ENCODE results near the gene INPP4B. TPM values are rescaled to one million over a fixed set of nuclear protein-coding genes. Genes with fewer than 3 reads are reported as not detected.

The INPP4B gene
- total and polyA plus RNA-seq, 7 donors: 1.5 to 16.8 (median 9.5) TPM

DNA sequence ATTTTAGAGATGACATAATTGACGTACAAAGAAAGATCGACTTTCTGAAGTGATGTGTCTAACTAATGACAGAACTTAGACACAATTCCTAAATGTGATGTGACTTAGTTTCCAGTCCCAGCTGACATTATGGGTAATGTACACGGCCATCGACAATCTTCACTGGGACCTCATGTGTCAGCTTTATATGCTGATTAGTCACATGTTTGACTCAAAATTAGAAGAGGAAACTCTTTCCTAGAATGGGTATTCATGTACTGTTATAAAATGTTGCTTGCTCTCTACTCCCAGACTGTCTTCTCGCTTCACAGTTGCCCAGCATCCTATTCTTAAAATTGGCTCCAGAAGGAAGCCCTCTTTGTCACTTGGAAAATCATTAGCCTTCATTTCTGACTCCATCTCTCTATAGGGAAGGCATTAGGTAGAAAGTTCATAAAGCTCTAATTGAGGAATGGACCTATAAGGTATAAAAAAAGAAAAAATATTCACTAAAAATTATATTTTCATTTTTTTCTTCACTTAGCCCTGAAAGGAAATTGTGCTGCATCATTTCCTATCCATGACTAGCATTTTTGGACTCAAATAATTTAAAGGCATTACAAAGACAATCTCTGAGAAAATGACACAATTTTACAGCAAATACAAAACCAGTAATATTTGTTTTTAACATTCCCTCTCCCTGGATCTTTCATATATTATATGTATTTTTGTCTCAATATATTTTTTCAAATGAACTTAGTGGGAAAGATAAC, 554.6 kb downstream of the INPP4B start:
- H3K4me1 ChIP-seq: no peaks in the 10 kb centered on the region
- 71 to 76% (median 72%) methylated on average over 5 of the region's 5 CpGs for WGBS, 3 donors
- H3K27me3 ChIP-seq (ENCODE audit: insufficient read depth in 3 of 3, low read length in 2 of 3): no peaks in the 10 kb centered on the region
- H3K4me3 ChIP-seq: no peak overlapping the region
- TF ChIP-seq CTCF (IDR thresholded peaks at IDR 0.05): no peak
- no peak for ATAC-seq
- no peaks in the 10 kb centered on the region for H3K36me3 ChIP-seq (ENCODE audit: insufficient read depth in 1 of 2, low read depth in 1 of 2)
- H3K9me3 ChIP-seq: no peaks in the 10 kb centered on the region
- no peak for DNase-seq
- intact Hi-C loops (cut with DNase I): no loop called here
- H3K27ac ChIP-seq: no peak overlapping the region

DNA sequence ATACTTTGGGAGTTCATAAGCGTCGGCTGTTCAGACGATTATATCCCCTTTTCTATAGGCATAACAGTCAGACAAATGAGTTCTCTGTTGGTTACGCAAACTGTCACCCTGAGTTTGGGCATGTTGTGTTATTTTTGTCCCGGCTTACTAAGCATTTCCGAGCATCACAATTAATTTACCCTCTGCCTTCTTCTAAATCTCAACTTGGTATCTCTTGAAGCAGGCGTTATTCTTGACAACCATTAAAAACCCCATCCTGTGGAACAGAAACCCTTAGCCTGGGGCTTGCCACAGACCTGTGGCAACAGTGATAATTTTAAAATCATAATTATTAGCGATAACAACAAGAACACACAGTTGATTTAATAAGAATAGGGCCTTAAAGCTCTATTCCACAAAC, 558.7 kb downstream of the INPP4B start:
- 93 to 97% (median 95%) methylated on average over 8 of the region's 8 CpGs for WGBS, 3 donors
- DNase-seq: no peak
- no peaks in the 10 kb centered on the region for H3K27me3 ChIP-seq (ENCODE audit: insufficient read depth in 3 of 3, low read length in 2 of 3)
- intact Hi-C loops (cut with DNase I): no loop called here
- no peak for ATAC-seq
- H3K4me1 ChIP-seq: no peaks in the 10 kb centered on the region
- no peak overlapping the region for H3K27ac ChIP-seq
- no peak for TF ChIP-seq CTCF (IDR thresholded peaks at IDR 0.05)
- no peaks in the 10 kb centered on the region for H3K36me3 ChIP-seq (ENCODE audit: insufficient read depth in 1 of 2, low read depth in 1 of 2)
- no peaks in the 10 kb centered on the region for H3K9me3 ChIP-seq
- no peak overlapping the region for H3K4me3 ChIP-seq

DNA sequence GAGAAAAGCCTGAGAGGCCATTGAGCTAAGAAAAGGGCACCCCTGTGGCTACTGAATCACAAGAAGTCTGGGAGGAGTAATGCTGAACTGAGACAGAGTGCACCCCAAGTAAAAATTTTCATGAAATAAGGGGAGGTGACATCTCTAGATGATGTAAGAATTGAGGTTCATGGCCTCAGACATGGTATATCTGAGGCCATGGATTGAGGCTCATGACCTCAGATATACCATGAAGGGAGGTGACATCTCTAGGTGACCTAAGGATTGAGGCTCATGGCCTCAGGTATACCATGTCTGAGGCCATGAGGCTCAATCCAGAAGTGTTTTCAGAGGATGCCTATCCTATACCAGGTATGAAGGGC, 560.9 kb downstream of the INPP4B start:
- H3K4me3 ChIP-seq: no peak overlapping the region
- no peak for DNase-seq
- no peak overlapping the region for H3K27ac ChIP-seq
- no peaks in the 10 kb centered on the region for H3K27me3 ChIP-seq (ENCODE audit: insufficient read depth in 3 of 3, low read length in 2 of 3)
- intact Hi-C loops (cut with DNase I): no loop called here
- H3K4me1 ChIP-seq: no peaks in the 10 kb centered on the region
- no peak for ATAC-seq
- H3K36me3 ChIP-seq (ENCODE audit: insufficient read depth in 1 of 2, low read depth in 1 of 2): no peaks in the 10 kb centered on the region
- TF ChIP-seq CTCF (IDR thresholded peaks at IDR 0.05): no peak
- no peaks in the 10 kb centered on the region for H3K9me3 ChIP-seq

DNA sequence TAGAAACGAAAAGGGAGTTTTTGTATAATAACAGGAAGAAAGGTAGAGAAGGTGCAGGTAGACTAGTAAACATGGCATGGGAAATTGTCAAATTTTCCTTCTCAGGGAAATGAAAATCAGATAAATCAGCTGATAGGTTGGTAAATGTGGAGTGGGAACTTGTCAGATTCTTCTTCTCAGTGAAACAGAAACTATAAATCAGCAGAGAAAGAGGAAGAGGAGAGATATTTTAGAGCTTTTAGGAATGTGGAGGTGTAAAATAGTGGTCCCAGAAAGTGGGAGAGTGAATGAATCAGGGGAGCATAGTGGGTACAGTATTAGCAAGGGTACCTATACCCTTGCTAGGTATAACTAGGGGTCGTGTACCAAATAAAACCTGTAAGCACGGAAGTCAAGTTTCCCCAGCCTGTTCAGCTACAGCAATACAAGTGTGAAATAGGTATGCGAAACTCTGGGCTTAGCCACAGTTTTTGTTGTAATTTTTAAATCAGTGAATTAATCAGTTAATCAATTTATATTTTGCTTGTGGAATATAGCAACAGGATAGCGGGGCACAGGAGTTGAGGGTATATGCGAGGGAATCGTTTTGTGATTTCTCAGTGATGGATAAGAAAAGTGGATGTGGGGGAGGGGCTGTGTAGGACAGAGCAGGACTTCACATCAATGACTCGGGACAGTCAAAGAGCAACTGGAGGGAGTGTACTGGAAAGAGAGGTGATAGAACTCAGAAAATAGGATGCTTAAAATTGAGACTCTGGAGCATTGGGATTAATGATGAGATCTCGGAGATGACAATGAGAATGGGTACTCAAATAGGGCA, 561.5 kb downstream of the INPP4B start:
- Histone ChIP-seq H3K4me3 (no peak overlapping the region), H3K27ac (no peak overlapping the region), H3K36me3 (ENCODE audit: insufficient read depth in 1 of 2, low read depth in 1 of 2) (no peaks in the 10 kb centered on the region), H3K27me3 (ENCODE audit: insufficient read depth in 3 of 3, low read length in 2 of 3) (no peaks in the 10 kb centered on the region), H3K9me3 (no peaks in the 10 kb centered on the region), H3K4me1 (no peaks in the 10 kb centered on the region)
- DNase-seq: no peak
- no peak for ATAC-seq
- no peak for TF ChIP-seq CTCF (IDR thresholded peaks at IDR 0.05)
- intact Hi-C loops (cut with DNase I): no loop called here
- 89 to 90% (median 90%) methylated on average over 9 of the region's 9 CpGs for WGBS, 3 donors

All from psoas muscle (tissue), 8 donors.